Naive thymus-derived CD4-positive, alpha-beta T cell (primary cell): ENCODE measurements around the gene MPPED1. TPM values are rescaled to one million over a fixed set of nuclear protein-coding genes. Genes with fewer than 3 reads are reported as not detected.

ENCODE experiments used
- ATAC-seq: fragments of 150-1000 bp; cut with Tn5 transposase; 2 replicates; pipeline ENCODE4 v1.10.0; 2021; ENCODE audit warnings: mild to moderate bottlenecking, moderate library complexity
- CTCF ChIA-PET: fragments of 350-600 bp; sonication (Branson Sonifier 250); formaldehyde crosslinking; loops from one replicate; lab custom pipeline; 2021; ENCODE audit warnings: antibody characterized with exemption; lab: Charles Lee
- POLR2A ChIA-PET: fragments of 350-600 bp; sonication (Branson Sonifier 250); formaldehyde crosslinking; loops from one replicate; lab custom pipeline; 2021; ENCODE audit warnings: antibody characterized with exemption, inconsistent platforms; lab: Charles Lee
- DNase-seq, 9 donors: peaks; one replicate each; pipeline versions ENCODE4 v3.0.0 to v3.0.0-alpha.2; 2020 to 2022; ENCODE audit warnings: mixed read lengths in 1 of 9
- H3K27ac ChIP-seq: one replicate; pipeline ENCODE4 v1.7.0; 2013; ENCODE audit warnings: mild to moderate bottlenecking, low read depth, low read length, moderate library complexity
- H3K27me3 ChIP-seq, 2 donors: one replicate each; pipeline ENCODE4 v1.7.0; 2013; ENCODE audit warnings: low read length in 2 of 2, mild to moderate bottlenecking in 2 of 2, moderate library complexity in 2 of 2; ENCODE audit not compliant: control insufficient read depth in 2 of 2, insufficient read depth in 2 of 2
- H3K36me3 ChIP-seq, 3 experiments: 1 replicate in 2 of 3; 2 replicates in 1 of 3; pipeline ENCODE4 v1.7.0; 2013; ENCODE audit warnings: low read length in 3 of 3, mild to moderate bottlenecking in 3 of 3, moderate library complexity in 1 of 3; ENCODE audit not compliant: insufficient read depth in 3 of 3, control insufficient read depth in 2 of 3
- H3K4me1 ChIP-seq, 2 donors: one replicate each; pipeline ENCODE4 v1.7.0; 2013; ENCODE audit warnings: low read length in 2 of 2, mild to moderate bottlenecking in 2 of 2, moderate library complexity in 1 of 2; ENCODE audit not compliant: control insufficient read depth in 2 of 2, insufficient read depth in 2 of 2
- H3K4me3 ChIP-seq: 2 replicates; pipeline ENCODE4 v1.7.0; 2013; ENCODE audit warnings: mild to moderate bottlenecking, low read length
- H3K9me3 ChIP-seq, 3 experiments: 1 replicate in 2 of 3; 2 replicates in 1 of 3; pipeline ENCODE4 v1.7.0; 2013; ENCODE audit warnings: low read length in 3 of 3; ENCODE audit not compliant: control insufficient read depth in 2 of 3
- H3K27ac Mint-ChIP-seq, 9 donors: one replicate each; pipeline ENCODE4 v1.8.0; 2020 to 2022; ENCODE audit warnings: mixed read lengths in 9 of 9, mild to moderate bottlenecking in 8 of 9, moderate library complexity in 5 of 9, inconsistent platforms in 2 of 9
- H3K27me3 Mint-ChIP-seq, 5 donors: one replicate each; pipeline ENCODE4 v1.8.0; 2021 to 2022; ENCODE audit warnings: mixed read lengths in 5 of 5, mild to moderate bottlenecking in 1 of 5
- H3K36me3 Mint-ChIP-seq, 5 donors: one replicate each; pipeline ENCODE4 v1.8.0; 2020 to 2022; ENCODE audit warnings: mixed read lengths in 5 of 5, mild to moderate bottlenecking in 3 of 5, inconsistent platforms in 1 of 5
- H3K4me1 Mint-ChIP-seq, 7 donors: one replicate each; pipeline ENCODE4 v1.8.0; 2020 to 2022; ENCODE audit warnings: mixed read lengths in 7 of 7, mild to moderate bottlenecking in 3 of 7, inconsistent platforms in 1 of 7
- H3K4me3 Mint-ChIP-seq, 10 donors: one replicate each; pipeline ENCODE4 v1.8.0; 2020 to 2022; ENCODE audit warnings: mild to moderate bottlenecking in 10 of 10, mixed read lengths in 10 of 10, moderate library complexity in 6 of 10, inconsistent platforms in 2 of 10
- H3K9me3 Mint-ChIP-seq, 11 donors: one replicate each; pipeline ENCODE4 v1.8.0; 2020 to 2022; ENCODE audit warnings: mixed read lengths in 11 of 11, mild to moderate bottlenecking in 4 of 11, inconsistent platforms in 1 of 11, moderate library complexity in 1 of 11
- intact Hi-C, 2 donors: fragments of 100-400 bp; cut with micrococcal nuclease; formaldehyde crosslinking; loops; one replicate each; pipeline ENCODE4 v1.15.1; 2023
- polyA plus RNA-seq, 2 donors: library from polyadenylated mRNA; unstranded; fragments of 300-500 nt; fragmentation: Illumina TruSeq; gene quantifications; one replicate each; pipeline ENCODE4 v1.2.3, GENCODE V29; 2021
- total RNA-seq, 6 experiments: library from RNA in 5 of 6; stranded (reverse) in 5 of 6; gene quantifications; 1 replicate in 5 of 6; 2 replicates in 1 of 6; pipeline ENCODE4 v1.2.3 and lab custom pipeline; 2021 to 2026

Gene MPPED1
- total RNA-seq (not detected), polyA plus RNA-seq (not detected), total RNA-seq (lab: John Stamatoyannopoulos, UW) (not detected)

GRCh38 chr22:43411869-43412807 lies at the start of gene MPPED1:
MPPED1 (plus strand) TSS chr22:43412014; CDS start chr22:43424986, 12,972 bp downstream.
- DNase-seq (no peak), ATAC-seq (no peak)
- H3K27me3 ChIP-seq: no peaks in the 10 kb centered on the region
- Mint-ChIP-seq H3K27me3 (peaks cover 50 to 65% (median 56%) of the 10 kb centered on the region in 5 donors), H3K4me3 (peak within 1 kb of the TSS in 5 of 10 donors; percentile 21 to 77 (median 50)), H3K4me1 (peaks cover 0 to 5% (median 3%) of the 10 kb centered on the region in 7 donors), H3K9me3 (peaks cover 0 to 1% (median 0%) of the 10 kb centered on the region in 11 donors), H3K36me3 (no peaks in the 10 kb centered on the region), H3K27ac (no peak within 1 kb of the TSS)
- no peaks in the 10 kb centered on the region for H3K36me3 ChIP-seq
- intact Hi-C loops: no loop called here
- ChIA-PET POLR2A (no interaction called here), CTCF (no interaction called here)
- H3K4me1 ChIP-seq: no peaks in the 10 kb centered on the region
- H3K9me3 ChIP-seq: no peaks in the 10 kb centered on the region
- H3K27ac ChIP-seq: no peak within 1 kb of the TSS
- H3K4me3 ChIP-seq: no peak within 1 kb of the TSS

GRCh38 chr22:43363315-43364168 lies 48.3 kb upstream of the MPPED1 start:
- Mint-ChIP-seq H3K36me3 (no peaks in the 10 kb centered on the region), H3K4me1 (no peaks in the 10 kb centered on the region), H3K9me3 (peaks cover 0 to 2% (median 0%) of the 10 kb centered on the region in 11 donors), H3K27ac (no peak overlapping the region), H3K4me3 (no peak overlapping the region), H3K27me3 (peaks cover 8 to 17% (median 14%) of the 10 kb centered on the region in 5 donors)
- CTCF ChIA-PET: no interaction called here
- Histone ChIP-seq H3K36me3 (no peaks in the 10 kb centered on the region), H3K4me3 (no peak overlapping the region), H3K27me3 (no peaks in the 10 kb centered on the region), H3K9me3 (no peaks in the 10 kb centered on the region), H3K4me1 (no peaks in the 10 kb centered on the region), H3K27ac (no peak overlapping the region)
- ATAC-seq (no peak), DNase-seq (no peak)
- intact Hi-C loops: no loop called here
- POLR2A ChIA-PET: no interaction called here

- POLR2A ChIA-PET: no interaction called here
- H3K4me3 ChIP-seq: no peak overlapping the region
- H3K27me3 ChIP-seq: no peaks in the 10 kb centered on the region
- no peaks in the 10 kb centered on the region for H3K9me3 ChIP-seq
- peaks cover 0 to 2% (median 0%) of the 10 kb centered on the region in 11 donors for H3K9me3 Mint-ChIP-seq
- DNase-seq (no peak), ATAC-seq (no peak)
- intact Hi-C loops: no loop called here
- no peaks in the 10 kb centered on the region for H3K4me1 ChIP-seq
- no peak overlapping the region for H3K27ac ChIP-seq
- CTCF ChIA-PET: no interaction called here
- H3K27me3 Mint-ChIP-seq: peaks cover 11 to 23% (median 15%) of the 10 kb centered on the region in 5 donors
- H3K4me3 Mint-ChIP-seq: no peak overlapping the region
- H3K36me3 ChIP-seq: no peaks in the 10 kb centered on the region
- H3K36me3 Mint-ChIP-seq: no peaks in the 10 kb centered on the region
- H3K27ac Mint-ChIP-seq: no peak overlapping the region
- H3K4me1 Mint-ChIP-seq: no peaks in the 10 kb centered on the region
Measured at GRCh38 chr22:43364169-43364435, 47.7 kb upstream of the MPPED1 start.

GRCh38 chr22:43365715-43366440 lies 45.9 kb upstream of the MPPED1 start:
- H3K4me3 ChIP-seq: no peak overlapping the region
- ChIA-PET POLR2A (no interaction called here), CTCF (interaction anchor here (0.7 kb wide), 1 partner anchor 18 kb away, joined by 3 read pairs; no protein-coding TSS in a partner anchor)
- ATAC-seq (no peak), DNase-seq (no peak)
- H3K27ac Mint-ChIP-seq: no peak overlapping the region
- no peaks in the 10 kb centered on the region for H3K4me1 Mint-ChIP-seq
- intact Hi-C loops: no loop called here
- H3K4me3 Mint-ChIP-seq: no peak overlapping the region
- H3K9me3 Mint-ChIP-seq: peaks cover 0 to under 1% (median 0%) of the 10 kb centered on the region in 11 donors
- no peak overlapping the region for H3K27ac ChIP-seq
- no peaks in the 10 kb centered on the region for H3K4me1 ChIP-seq
- H3K36me3 ChIP-seq: no peaks in the 10 kb centered on the region
- no peaks in the 10 kb centered on the region for H3K9me3 ChIP-seq
- peaks cover 28 to 34% (median 30%) of the 10 kb centered on the region in 5 donors for H3K27me3 Mint-ChIP-seq
- H3K27me3 ChIP-seq: no peaks in the 10 kb centered on the region
- H3K36me3 Mint-ChIP-seq: no peaks in the 10 kb centered on the region

GRCh38 chr22:43370036-43370435 lies 41.8 kb upstream of the MPPED1 start:
- Mint-ChIP-seq H3K9me3 (peaks cover 0 to 15% (median 7%) of the 10 kb centered on the region in 11 donors), H3K36me3 (peaks cover 0 to 6% (median 3%) of the 10 kb centered on the region in 5 donors)
- ATAC-seq: no peak

GRCh38 chr22:43375951-43376455 lies 35.8 kb upstream of the MPPED1 start:
- Histone ChIP-seq H3K4me3 (no peak overlapping the region), H3K27me3 (no peaks in the 10 kb centered on the region), H3K4me1 (peaks cover 0 to 24% of the 10 kb centered on the region in 2 donors), H3K36me3 (no peaks in the 10 kb centered on the region), H3K9me3 (peaks cover 0 to 5% (median 0%) of the 10 kb centered on the region in 3 experiments), H3K27ac (no peak overlapping the region)
- Mint-ChIP-seq H3K36me3 (peaks cover 0 to 7% (median 5%) of the 10 kb centered on the region in 5 donors), H3K4me1 (peaks cover 0 to 14% (median 0%) of the 10 kb centered on the region in 7 donors), H3K9me3 (peaks cover 0 to 17% (median 10%) of the 10 kb centered on the region in 11 donors), H3K27ac (no peak overlapping the region), H3K4me3 (no peak overlapping the region), H3K27me3 (peaks cover 51 to 73% (median 64%) of the 10 kb centered on the region in 5 donors)
- ATAC-seq (no peak), DNase-seq (no peak)
- intact Hi-C loops: no loop called here
- CTCF ChIA-PET: no interaction called here
- POLR2A ChIA-PET: no interaction called here

More at GRCh38 chr22:43370036-43370435, 41.8 kb upstream of the MPPED1 start:
- H3K27me3 Mint-ChIP-seq: peaks cover 48 to 60% (median 54%) of the 10 kb centered on the region in 5 donors
- Histone ChIP-seq H3K9me3 (peaks cover 0 to 5% (median 0%) of the 10 kb centered on the region in 3 experiments), H3K36me3 (no peaks in the 10 kb centered on the region), H3K4me3 (no peak overlapping the region), H3K27ac (no peak overlapping the region), H3K27me3 (no peaks in the 10 kb centered on the region), H3K4me1 (no peaks in the 10 kb centered on the region)
- no peak overlapping the region for H3K27ac Mint-ChIP-seq
- POLR2A ChIA-PET: interaction anchor here (0.6 kb wide), 1 partner anchor 70 kb away, joined by 3 read pairs; no protein-coding TSS in a partner anchor
- intact Hi-C loops: no loop called here
- no peak overlapping the region for H3K4me3 Mint-ChIP-seq
- CTCF ChIA-PET: interaction anchor here (0.6 kb wide), 1 partner anchor 24 kb away, joined by 5 read pairs; no protein-coding TSS in a partner anchor
- DNase-seq: no peak
- no peaks in the 10 kb centered on the region for H3K4me1 Mint-ChIP-seq
